ENCODE results near the gene ARHGAP9. TPM values are rescaled to one million over a fixed set of nuclear protein-coding genes. Genes with fewer than 3 reads are reported as not detected.

ARHGAP9 gene
- total and polyA plus RNA-seq, 2 of the 4 experiments (the other 2 are of a cell fraction), result 0.18 to 0.79 TPM

GRCh38 chr12:57488402-57489156 lies 8.9 kb upstream of the ARHGAP9 start:
- CTCF ChIA-PET, result no interaction called here
- peak overlapping the region; percentile 62; the same call in 1 of the 2 replicates for H3K18ac ChIP-seq (ENCODE audit: low read depth, low read length)
- 2% methylated on average over 4 of the region's 11 CpGs; no CpG with 5 or more reads in 1 of the 2 experiments for WGBS, 2 experiments (ENCODE audit: extremely low coverage in 2 of 2, insufficient read length in 1 of 2)
- H2BK5ac ChIP-seq (ENCODE audit: low read depth, low read length, poor library complexity, severe bottlenecking), result peak overlapping the region; percentile 88
- peak overlapping the region; percentile 97 for H2AFZ ChIP-seq (replicated peaks; ENCODE audit: low read length, poor library complexity)
- H4K20me1 ChIP-seq (ENCODE audit: insufficient read depth, low read length), result peaks cover 23% of the 10 kb centered on the region; the same call in 1 of the 2 replicates
- H2AK5ac ChIP-seq (ENCODE audit: low read depth, low read length), result peak overlapping the region; percentile 96
- H3K9me3 ChIP-seq (ENCODE audit: control insufficient read depth, insufficient read depth, low read length), result no peaks in the 10 kb centered on the region
- peak overlapping the region; percentile 92 for H3K56ac ChIP-seq (ENCODE audit: extremely low read depth, insufficient read depth, low read length)
- peaks cover 15% of the 10 kb centered on the region for H3K9me1 ChIP-seq (ENCODE audit: insufficient read depth, low read length)
- H4K91ac ChIP-seq (ENCODE audit: insufficient read depth, low read depth, low read length), result peak overlapping the region; percentile 90
- BruUV-seq (replicated peaks), result TSS peak; percentile 48
- H2BK15ac ChIP-seq (ENCODE audit: low read depth, low read length), result peak overlapping the region; percentile 28; the same call in 1 of the 3 replicates
- ATAC-seq (ENCODE audit: low read depth) (peak; percentile 33), DNase-seq (peak; percentile 35)
- H4K5ac ChIP-seq (ENCODE audit: low read depth, low read length), result peak overlapping the region; percentile 69
- TF ChIP-seq USF2 (IDR thresholded peaks at IDR 0.05; ENCODE audit: low read depth, low read length) (no peak), FOS (IDR thresholded peaks at IDR 0.05; ENCODE audit: low read depth, low read length) (no peak), RFX5 (IDR thresholded peaks at IDR 0.05; ENCODE audit: low read depth, low read length) (no peak), RCOR1 (IDR thresholded peaks at IDR 0.05; ENCODE audit: insufficient replicate concordance, low read length) (no peak), MAZ (IDR thresholded peaks at IDR 0.05; ENCODE audit: borderline replicate concordance, low read depth, low read length) (no peak), CEBPB (IDR thresholded peaks at IDR 0.05; ENCODE audit: low read depth, low read length) (no peak), NFE2L2 (IDR thresholded peaks at IDR 0.05; ENCODE audit: low read depth, low read length) (no peak), ELK1 (IDR thresholded peaks at IDR 0.05; ENCODE audit: borderline replicate concordance, low read depth, low read length) (no peak), MXI1 (IDR thresholded peaks at IDR 0.05; ENCODE audit: borderline replicate concordance, low read depth, low read length) (no peak; the same call in 1 of the 2 replicates), CTCF (conservative IDR thresholded peaks at IDR 0.05; ENCODE audit: low read depth, low read length) (no peak), RAD21 (IDR thresholded peaks at IDR 0.05; ENCODE audit: low read length) (no peak)
- POLR2A ChIA-PET (ENCODE audit: unreplicated experiment), result no interaction called here
- peak overlapping the region; percentile 99 for H3K23ac ChIP-seq (ENCODE audit: low read depth, low read length)
- in situ Hi-C loops (cut with MboI; ENCODE audit: low sequenced_read_pairs), result no loop called here
- H3K14ac ChIP-seq (replicated peaks; ENCODE audit: low read depth, low read length), result peak overlapping the region; percentile 95
- peak overlapping the region; percentile 99 for H3K9ac ChIP-seq (ENCODE audit: low read depth, low read length)
- H3K27ac ChIP-seq (ENCODE audit: insufficient read depth, low read length), result peak overlapping the region; percentile 96
- H3K4me1 ChIP-seq (ENCODE audit: control insufficient read depth, insufficient read depth, low read length), result peaks cover 7% of the 10 kb centered on the region
- peak overlapping the region; percentile 75 to 93 for H4K8ac ChIP-seq (ENCODE audit: low read depth in 2 of 2, low read length in 2 of 2)
- peak overlapping the region; percentile 100 for H2AK9ac ChIP-seq (replicated peaks; ENCODE audit: low read depth, low read length, poor library complexity)
- intact Hi-C loops (cut with micrococcal nuclease), result no loop called here
- peak overlapping the region; percentile 95 for H3K4ac ChIP-seq (ENCODE audit: low read depth, low read length)
- dilution Hi-C loops (cut with HindIII; ENCODE audit: low sequenced_read_pairs, unreplicated experiment), result no loop called here
- H3K79me1 ChIP-seq (ENCODE audit: low read depth in 1 of 2, low read length in 2 of 2), result peaks cover 33 to 51% of the 10 kb centered on the region in 2 experiments
- peak overlapping the region; percentile 88 for H3K4me2 ChIP-seq (ENCODE audit: low read depth, low read length)
- peak overlapping the region; percentile 48 for H2BK120ac ChIP-seq (ENCODE audit: low read depth, low read length)
- H3K36me3 ChIP-seq (ENCODE audit: control insufficient read depth, insufficient read depth, low read length), result peaks cover 29% of the 10 kb centered on the region
- peak overlapping the region; percentile 89 for H3K4me3 ChIP-seq (ENCODE audit: insufficient read depth, low read depth, low read length)
- no peaks in the 10 kb centered on the region for H3K27me3 ChIP-seq (ENCODE audit: control insufficient read depth, insufficient read depth, low read length)
- peak overlapping the region; percentile 17; the same call in 1 of the 2 replicates for H2BK20ac ChIP-seq (ENCODE audit: low read depth, low read length)
